GM21515 (cell line): ENCODE results near the gene CFAP99.
"Not testable (repeated sequence)": the region's sequence is repeated elsewhere in the genome, so short reads cannot be mapped to it uniquely, and the experiment has no call there.

Source experiments
- ATAC-seq: cut with Tn5 transposase; IDR thresholded peaks from one replicate; pipeline ENCODE4 v1.9.1; 2021; ENCODE audit not compliant: unreplicated experiment

Gene CFAP99

GRCh38 chr4:2465032-2465431, 46.3 kb downstream of the CFAP99 start:
- no peak for ATAC-seq

- not testable (repeated sequence) for ATAC-seq
Measured at GRCh38 chr4:2465544-2465943, 46.8 kb downstream of the CFAP99 start.

- ATAC-seq = peak; percentile 76
Measured at GRCh38 chr4:2468456-2469191, 49.9 kb downstream of the CFAP99 start, which contains the start of gene RNF4. RNF4 (plus strand) TSS chr4:2469106; CDS start chr4:2490494, 21,388 bp downstream.

- peak; percentile 58 for ATAC-seq
Measured at GRCh38 chr4:2469192-2469984, 50.6 kb downstream of the CFAP99 start.

- no peak for ATAC-seq
Measured at GRCh38 chr4:2470791-2471190, 52.0 kb downstream of the CFAP99 start.

- no peak for ATAC-seq
Measured at GRCh38 chr4:2472187-2472586, 53.4 kb downstream of the CFAP99 start.

- no peak for ATAC-seq
Measured at GRCh38 chr4:2478229-2478628, 59.5 kb downstream of the CFAP99 start.

GRCh38 chr4:2480649-2481048, 61.9 kb downstream of the CFAP99 start:
- no peak for ATAC-seq

GRCh38 chr4:2482192-2482591, 63.4 kb downstream of the CFAP99 start:
- ATAC-seq = no peak

- ATAC-seq = peak; percentile 41
Measured at GRCh38 chr4:2482693-2483092, 63.9 kb downstream of the CFAP99 start.

GRCh38 chr4:2483237-2483636, 64.5 kb downstream of the CFAP99 start:
- ATAC-seq = no peak

- ATAC-seq = no peak
Measured at GRCh38 chr4:2484185-2484584, 65.4 kb downstream of the CFAP99 start.

- peak; percentile 61 for ATAC-seq
Measured at GRCh38 chr4:2484993-2485392, 66.2 kb downstream of the CFAP99 start.

GRCh38 chr4:2485956-2486355, 67.2 kb downstream of the CFAP99 start:
- ATAC-seq = no peak

- ATAC-seq = no peak
Measured at GRCh38 chr4:2486981-2487380, 68.2 kb downstream of the CFAP99 start.

GRCh38 chr4:2487632-2488031, 68.9 kb downstream of the CFAP99 start:
- ATAC-seq = peak; percentile 49

- no peak for ATAC-seq
Measured at GRCh38 chr4:2489081-2489805, 70.5 kb downstream of the CFAP99 start.

- ATAC-seq = no peak
Measured at GRCh38 chr4:2489841-2490552, 71.2 kb downstream of the CFAP99 start.

GRCh38 chr4:2492970-2493369, 74.2 kb downstream of the CFAP99 start:
- no peak for ATAC-seq

- no peak for ATAC-seq
Measured at GRCh38 chr4:2494992-2495391, 76.2 kb downstream of the CFAP99 start.

- ATAC-seq = no peak
Measured at GRCh38 chr4:2497324-2497723, 78.6 kb downstream of the CFAP99 start.
